GM19035 (cell line): ENCODE data around the gene VANGL1.

ENCODE experiments used
- ATAC-seq: cut with Tn5 transposase; IDR thresholded peaks from one replicate; pipeline ENCODE4 v1.9.1; 2021; ENCODE audit not compliant: unreplicated experiment

The VANGL1 gene

DNA sequence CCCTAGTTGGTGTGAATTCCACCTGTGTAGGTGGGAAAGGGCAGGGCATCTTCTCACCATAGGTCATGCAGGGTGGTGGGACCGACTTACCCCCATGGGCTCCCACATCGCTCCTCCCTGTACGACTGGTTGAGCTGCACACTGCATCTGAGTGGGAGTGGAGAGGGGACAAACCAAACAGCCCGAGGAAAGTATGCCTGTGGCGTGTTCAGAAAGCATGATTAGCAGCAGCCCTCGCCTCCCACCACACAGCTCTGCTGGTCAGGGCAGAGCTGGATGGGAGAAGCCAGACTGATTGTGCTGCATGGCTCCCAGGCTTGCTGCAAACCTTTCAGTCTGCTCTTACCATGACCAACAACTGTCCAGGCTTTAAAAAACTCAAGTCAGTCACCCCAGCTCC lies 24.4 kb downstream of the VANGL1 start:
- ATAC-seq: no peak

DNA sequence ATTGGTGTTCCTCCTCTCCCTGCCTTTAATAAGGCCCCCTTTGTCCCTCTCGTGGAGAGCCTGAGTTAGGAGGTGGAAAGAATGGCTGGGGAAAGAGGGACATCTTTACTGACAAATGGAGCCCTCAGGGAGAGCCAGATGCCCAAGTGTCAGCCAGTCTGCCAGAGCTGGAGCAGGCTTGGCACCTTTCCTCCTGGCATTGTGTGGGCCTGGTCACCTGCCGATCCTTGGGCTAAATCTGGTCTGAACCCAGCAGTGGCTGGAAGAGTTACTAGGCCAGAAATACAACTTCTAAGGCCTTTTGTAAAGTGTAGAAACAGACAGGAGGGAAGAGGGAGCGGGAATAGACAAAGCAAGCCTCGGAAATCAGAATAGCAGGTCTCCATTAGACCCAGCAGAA lies 24.9 kb downstream of the VANGL1 start:
- no peak for ATAC-seq

DNA sequence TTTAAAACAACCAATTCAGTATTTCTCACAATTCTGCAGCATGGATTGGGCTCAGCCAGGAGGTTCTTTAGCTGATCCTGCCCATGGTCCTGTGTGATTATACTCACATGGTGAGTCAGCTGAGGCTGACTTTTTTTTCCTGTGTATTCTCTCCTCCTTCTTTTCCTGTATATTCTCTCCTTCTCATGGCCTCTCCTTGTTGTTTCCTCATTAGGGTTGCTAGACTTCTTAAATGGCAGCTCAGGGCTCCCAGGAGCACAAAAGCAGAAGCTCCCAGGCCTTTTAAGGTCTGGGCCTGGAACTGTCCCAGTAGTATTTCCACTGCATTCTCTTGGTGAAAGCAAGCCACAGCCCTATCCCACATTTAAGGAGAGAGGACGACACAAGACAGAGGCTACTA lies 26.8 kb downstream of the VANGL1 start:
- ATAC-seq: no peak

DNA sequence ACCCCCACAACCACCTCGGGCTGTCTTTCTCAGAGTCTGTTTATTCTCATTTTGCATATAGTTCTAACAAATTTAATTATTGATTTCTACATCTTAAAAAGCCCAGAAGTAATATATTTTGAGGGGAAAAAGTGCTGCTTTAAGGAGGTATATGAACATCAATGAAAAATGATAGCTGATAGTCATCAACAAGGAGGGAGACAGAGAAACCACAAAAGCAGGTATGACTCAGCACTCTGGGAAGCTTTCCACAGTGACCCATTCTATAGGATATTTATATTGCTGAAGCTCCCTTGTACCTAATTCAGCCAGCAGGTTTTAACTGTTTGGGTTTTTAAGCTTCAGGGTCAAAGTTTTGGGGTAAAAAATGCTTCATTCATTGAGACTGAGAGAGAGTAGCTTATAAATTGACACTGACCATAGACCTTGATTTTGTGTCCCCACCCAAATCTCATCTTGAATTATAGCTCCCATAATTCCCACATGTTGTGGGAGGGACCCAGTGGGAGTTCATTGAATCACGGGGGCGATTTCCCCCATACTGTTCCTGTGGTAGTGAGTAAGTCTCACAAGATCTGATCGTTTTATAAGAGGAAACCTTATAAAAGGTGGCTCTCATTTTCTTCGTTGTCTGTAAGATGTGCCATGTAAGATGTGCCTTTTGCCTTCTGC lies 27.4 kb downstream of the VANGL1 start:
- no peak for ATAC-seq

DNA sequence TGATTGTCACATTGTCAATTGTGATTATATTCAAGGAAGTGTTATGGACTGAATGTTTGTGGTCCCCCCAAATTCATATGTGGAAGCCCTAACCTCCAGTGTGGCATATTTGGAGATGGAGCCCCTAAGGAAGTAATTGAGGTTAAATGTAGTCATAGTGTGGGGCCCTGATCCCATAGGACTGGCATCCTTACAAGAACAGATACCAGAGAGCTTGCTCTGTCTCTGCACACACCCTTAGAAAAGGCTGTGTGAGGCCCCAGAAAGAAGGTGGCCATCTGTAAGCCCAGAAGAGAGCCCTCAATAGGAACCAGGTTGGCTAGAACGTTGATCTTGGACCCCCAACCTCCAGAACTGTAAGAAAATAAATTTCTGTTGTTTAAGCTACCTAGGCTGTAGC lies 28.1 kb downstream of the VANGL1 start:
- ATAC-seq: no peak

DNA sequence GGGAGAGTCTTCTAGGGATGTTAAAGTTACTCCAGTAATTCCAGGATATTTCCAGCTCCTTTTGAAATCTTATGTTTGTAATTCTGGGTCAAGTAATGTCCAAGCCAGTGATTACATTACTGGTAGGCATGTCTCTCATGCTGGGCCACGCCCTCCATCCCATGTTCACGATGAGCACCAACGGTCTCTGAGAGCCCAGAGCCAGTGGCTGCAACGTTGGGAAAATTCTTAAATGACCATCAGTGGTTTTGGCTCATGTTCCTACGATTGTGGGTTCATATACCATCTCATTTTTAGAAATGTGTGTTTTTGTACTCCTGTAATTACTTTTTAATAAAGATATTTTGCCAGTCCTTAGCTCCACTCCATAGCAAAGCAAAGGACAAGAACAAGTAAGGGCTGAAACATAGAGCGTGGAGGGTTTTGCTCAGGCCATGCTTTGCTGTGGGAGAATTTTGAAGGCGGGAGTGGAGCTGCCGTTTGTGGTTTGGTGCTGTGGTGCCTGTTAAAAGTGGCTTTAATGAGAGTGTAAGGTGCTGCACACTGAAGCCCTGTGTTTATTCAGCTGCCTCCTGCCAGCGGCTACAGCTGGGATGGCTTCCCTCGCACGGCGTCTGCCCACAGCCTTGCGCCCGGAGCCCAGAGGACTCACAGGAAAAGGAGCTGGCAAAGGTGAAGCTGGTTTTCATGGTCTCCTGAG lies 28.9 kb downstream of the VANGL1 start:
- ATAC-seq: no peak

DNA sequence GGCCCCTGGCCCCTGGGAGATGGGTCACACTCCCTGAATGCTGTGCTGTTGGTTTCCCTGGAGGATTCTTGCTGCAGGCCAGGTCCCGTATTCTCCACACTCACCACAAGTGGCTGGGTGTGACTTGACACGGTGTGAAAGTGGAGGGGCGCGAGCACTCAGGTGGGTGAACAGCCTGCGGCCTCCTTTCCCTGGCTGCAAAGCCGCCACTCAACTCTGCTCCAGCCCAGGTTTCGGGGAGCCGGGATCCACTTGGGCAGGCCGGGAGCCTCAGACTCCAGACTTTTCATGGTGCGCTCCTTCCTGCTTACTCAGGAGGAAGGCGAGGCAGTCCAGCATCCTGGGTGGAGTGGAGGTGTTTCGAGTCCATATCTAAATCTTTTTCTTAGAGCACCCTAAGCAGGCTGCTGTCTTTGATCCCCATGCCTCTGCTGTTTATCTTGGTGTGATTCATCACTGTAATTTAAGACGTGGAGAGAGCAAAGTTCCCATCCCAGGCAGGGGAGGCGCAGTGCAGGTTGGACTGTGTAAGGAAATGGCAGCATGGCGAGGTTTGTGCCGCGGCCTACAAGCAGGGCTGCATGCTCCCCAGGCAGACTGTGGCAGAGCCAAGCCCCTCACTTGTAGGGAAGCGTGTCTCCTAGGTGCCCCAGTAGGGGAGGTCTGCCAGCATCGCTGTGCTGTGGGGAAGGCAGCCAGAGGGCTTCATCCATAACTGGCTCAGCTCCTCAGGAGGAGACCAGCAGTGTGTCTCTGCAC lies 29.6 kb downstream of the VANGL1 start:
- ATAC-seq: no peak

DNA sequence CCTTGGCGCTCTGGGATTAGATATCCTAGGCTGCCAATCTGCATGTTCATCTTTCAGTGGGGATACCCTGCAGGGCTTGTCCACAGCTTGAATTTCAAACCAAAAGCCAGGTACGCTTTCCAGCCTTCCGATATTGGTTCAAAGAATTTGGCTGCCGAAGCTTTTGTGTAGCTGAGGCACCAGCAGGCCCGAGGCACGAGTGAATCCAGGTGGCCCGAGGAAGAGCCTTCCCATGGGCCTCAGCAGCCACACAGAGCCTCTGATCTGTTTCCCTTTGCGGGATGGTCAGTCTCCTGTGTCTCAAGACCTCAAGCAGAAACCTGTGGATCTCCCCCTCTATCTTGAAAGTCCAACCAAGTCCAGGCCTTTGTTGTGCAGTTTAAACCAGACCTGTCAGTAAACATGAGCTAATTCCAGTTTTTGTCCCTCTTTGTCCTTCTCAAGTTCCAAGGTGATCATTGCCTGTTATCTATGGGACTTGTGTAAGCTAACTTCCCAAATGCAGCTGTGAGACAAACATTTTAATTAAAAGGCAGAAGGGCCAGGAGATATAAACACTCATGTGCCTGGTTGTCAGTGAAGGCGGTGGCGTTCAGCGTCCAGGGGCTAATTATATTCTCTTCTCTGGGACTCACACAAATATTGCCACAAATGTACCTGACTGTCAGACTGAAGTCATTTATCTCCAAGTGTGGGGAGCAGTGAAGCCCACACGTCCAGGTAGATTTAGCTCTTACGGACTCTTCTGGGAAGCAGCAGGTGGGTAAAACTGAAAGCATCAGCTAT lies 30.6 kb downstream of the VANGL1 start:
- no peak for ATAC-seq

DNA sequence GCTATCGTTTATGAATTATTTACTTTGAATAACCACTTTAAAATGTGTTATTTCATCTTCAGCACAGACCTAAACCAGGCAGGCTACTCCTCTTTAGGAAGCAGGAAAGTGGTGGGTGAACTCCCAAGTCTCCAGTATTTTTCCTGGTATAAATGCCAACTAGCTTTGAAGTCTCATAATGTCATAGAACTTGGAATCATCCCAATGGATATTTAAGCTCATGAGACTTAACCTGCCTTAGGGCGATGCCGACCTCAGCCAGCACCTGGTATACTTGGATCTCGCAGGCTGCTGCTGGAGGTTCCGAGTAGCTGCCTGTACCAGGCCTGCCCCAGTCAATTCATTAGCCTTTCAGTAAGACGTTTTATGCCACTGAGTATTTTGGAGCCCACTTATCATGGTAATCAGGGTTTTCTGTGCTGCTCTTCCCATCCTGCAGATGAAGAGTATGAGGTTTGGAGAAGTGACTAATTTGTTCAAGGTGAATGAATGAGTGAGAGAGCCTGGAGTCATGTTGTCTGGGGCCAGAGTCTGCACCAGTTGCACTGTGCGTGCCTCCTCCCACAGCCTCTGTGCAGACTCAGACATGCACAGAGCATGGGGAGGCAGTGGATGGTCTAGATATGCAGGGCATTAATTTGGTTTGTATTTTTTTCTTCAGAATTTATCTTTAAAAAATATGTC lies 34.9 kb downstream of the VANGL1 start:
- ATAC-seq: no peak

DNA sequence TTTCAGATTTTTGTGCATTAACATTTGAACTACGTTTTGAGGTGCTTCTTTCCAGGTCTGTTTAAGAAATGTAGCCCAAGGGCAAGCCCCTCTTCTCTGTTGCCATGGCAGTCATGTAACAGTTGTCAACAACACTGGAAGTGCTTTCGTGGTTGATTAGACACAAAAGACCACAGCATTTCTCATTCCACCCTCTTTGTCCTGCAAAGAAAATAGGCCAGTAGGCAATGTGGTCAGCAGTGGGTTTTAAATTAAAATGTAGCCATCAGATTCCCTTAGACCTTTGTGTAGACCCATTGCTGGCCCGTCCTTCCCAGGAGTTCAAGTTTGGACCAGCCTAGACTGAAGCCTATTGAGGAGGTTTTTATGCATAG lies 35.4 kb downstream of the VANGL1 start:
- ATAC-seq: no peak

DNA sequence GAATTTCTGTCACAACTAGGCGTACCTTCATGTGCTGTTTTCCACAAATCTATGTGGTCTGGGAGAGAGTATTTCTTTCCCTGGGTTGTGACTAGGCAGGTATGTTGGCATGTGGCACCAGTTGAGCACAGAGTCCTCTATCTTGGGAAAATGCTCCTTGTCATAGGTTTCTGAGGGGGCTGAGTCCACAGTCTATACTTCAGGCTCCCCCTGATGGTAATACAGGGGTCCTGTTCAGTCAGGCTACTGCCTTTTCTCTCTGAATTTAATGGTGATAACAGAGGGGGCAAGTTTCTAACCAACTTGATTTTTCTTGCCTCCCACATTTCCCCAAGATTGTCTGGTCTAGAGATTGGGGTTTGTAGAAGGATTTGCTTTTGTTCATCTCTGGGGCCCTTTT lies 35.8 kb downstream of the VANGL1 start:
- no peak for ATAC-seq

DNA sequence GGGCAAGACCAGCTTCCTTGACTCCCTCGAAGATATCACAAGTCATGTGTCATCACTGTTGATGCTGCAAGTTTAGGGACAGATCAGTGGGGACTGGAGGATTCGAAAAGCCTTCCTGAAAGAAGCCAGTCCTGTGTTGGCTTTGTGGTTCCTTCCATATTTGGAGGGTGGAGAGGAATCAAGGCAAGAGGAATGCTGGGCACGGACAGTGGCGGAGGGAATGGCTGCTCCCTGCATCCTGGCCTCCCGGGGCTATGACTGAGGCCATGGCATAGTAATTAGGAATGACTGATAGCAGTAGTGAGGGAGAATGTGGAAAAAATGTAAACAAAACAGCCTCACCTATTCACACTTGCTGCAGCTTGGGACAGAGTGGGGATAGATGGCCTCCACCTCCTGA lies 36.4 kb downstream of the VANGL1 start:
- ATAC-seq: no peak

DNA sequence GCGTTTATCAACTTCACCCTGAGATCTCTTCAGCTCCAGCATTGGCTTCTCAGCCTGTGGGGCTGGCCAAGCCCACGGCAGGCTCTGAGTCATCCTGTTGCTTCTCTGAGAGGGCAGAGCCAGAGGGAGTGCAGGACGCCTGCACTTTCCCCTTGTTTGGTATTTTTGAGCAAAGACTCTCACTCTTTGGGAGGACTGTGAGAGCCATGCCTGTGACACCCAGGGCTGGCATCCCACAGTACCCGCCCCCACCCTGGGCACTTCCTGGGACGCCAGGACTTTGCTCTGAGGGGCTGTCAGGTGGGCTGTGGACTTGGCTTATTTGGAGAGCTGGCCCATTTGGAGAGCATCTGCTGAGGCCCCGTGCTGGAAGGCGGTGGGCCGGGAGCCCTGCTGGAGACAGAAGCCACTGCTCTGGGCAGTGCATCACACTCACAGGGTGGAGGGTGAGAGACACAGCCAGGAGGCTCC lies 37.4 kb downstream of the VANGL1 start:
- ATAC-seq: no peak

DNA sequence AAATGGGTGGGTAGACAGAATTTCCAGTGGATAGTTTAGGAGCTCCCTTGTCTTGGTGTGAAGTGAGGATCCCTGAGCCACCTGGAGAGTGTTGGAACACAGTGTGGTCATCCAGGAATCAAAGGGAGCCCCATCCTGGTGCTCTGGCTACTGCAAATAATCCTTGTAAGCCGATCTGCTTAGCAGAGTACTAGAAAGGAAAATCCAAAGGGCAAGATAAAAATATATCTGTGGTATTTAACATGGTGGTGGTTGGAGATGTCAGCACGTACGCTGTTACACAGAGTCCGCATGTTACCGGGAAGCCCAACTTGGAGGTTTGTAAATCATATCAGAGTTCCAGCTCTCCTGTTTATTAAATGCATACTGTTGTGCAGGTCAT lies 39.0 kb downstream of the VANGL1 start:
- no peak for ATAC-seq

DNA sequence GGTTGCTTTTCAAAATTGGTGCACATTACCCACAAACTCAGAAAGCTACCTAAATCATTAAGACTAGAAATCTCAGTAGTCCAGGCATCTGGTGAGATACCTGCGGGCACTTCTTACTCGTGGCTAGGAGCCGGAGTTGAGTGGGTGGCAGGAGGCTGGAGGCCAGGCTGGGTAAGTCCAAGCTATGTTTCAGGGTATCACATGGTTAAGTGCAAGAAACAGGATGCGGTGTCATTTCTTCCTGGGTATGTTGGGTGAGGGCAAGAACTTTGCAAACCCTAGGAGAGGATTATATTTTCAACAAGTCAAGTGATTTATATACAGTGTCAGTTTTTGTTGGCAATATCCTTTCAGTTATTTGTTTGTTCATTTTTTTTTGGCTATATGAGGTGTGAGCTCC lies 41.0 kb downstream of the VANGL1 start:
- no peak for ATAC-seq

DNA sequence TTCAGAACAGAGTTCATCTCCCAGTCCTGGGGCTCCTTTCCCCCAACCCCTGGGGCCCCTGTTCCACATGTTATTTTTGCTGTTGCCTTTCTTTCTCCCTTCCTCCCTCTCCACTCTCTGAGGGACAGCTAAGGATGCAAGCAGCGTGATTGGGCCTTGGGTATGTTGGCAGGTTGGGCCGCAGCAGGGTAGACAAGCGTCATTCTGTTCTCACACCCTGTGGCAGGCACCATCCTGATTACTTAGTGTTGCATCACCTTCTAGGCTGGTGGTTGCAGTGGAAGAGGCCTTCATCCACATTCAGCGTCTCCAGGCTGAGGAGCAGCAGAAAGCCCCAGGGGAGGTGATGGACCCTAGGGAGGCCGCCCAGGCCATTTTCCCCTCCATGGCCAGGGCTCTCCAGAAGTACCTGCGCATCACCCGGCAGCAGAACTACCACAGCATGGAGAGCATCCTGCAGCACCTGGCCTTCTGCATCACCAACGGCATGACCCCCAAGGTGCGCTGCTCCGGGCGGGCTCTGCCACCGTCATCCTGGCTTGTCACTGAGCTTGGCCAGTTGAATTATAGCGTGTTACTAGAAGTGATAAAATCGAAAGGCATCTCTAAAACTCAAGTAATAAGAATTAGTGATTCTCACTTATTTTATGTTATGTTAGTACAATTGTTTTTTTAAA lies 43.4 kb downstream of the VANGL1 start:
- ATAC-seq: no peak

DNA sequence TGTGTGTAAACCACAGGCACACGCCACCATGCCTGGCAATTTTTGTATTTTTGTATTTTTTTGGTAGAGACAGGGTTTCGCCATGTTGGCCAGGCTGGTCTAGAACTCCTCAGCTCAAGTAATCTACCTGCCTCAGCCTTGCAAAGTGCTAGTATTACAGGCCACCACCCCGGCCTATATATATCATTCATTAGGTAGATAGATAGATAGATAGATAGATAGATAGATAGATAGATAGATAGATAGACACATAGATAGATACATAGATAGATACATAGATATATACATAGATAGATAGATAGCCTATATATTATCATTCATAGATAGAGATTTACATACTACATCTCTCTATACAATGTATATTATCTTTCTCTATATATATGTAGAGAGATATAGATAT lies 46.0 kb downstream of the VANGL1 start:
- ATAC-seq: no peak

DNA sequence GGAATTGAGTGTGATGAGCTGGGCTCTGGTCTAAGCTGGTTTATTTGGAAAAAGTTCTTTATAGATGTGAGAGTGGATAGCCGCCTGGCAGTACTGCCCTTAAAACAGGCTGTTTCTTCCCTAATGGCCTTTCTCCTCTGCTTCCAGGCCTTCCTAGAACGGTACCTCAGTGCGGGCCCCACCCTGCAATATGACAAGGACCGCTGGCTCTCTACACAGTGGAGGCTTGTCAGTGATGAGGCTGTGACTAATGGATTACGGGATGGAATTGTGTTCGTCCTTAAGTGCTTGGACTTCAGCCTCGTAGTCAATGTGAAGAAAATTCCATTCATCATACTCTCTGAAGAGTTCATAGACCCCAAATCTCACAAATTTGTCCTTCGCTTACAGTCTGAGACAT lies 49.2 kb downstream of the VANGL1 start:
- no peak for ATAC-seq

DNA sequence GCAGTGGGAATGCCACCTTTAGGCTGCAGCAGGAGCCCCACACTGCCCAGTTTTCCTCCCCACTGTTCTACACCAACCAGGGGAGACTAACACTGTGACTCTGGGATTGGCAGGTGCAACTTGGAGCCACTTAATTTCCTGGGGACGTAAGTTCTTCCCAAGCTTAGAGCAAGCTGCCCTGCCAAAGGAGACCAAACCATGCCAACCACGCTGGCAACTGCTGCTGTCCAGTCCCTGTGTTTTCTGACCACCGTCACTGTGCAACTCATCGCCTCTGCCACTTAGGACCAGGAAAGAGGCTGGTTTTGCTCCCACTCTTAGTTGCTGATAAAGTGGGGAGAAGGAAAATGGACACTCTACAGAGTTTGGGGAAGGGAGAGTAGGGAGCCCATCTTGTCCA lies 50.5 kb downstream of the VANGL1 start:
- ATAC-seq: no peak

DNA sequence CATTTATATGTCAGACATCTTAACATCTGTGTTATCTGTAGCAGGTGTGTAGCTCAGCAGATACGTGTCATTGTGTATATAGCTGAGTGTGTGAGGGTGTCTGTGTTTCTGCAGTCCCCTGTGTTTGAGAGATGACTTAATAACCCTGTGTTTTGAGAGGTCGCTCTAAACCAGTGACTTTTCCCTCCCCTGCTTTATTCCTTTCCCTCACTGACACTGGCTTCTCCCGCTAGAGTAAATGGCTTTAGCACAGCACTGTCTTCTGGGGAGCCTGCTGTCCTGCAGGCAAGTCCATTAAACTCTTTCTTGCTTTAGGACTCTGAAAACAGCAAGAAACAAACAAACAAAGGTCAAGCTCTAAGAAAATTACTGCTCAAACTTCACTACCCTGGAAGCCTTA lies 53.0 kb downstream of the VANGL1 start:
- ATAC-seq: no peak
